Measurements from ENCODE around the gene KRT8. TPM values are rescaled to one million over a fixed set of nuclear protein-coding genes. Genes with fewer than 3 reads are reported as not detected.
"Not testable (repeated sequence)": the region's sequence is repeated elsewhere in the genome, so short reads cannot be mapped to it uniquely, and the experiment has no call there.

The KRT8 gene
- total RNA-seq, 1 donor from 2014 or later, result 82.2 TPM

GRCh38 chr12:52857500-52857899 lies 47.4 kb downstream of the KRT8 start:
- intact Hi-C loops (cut with DNase I), result no loop called here

GRCh38 chr12:52856787-52857186 lies 48.1 kb downstream of the KRT8 start:
- intact Hi-C loops (cut with DNase I), result no loop called here

More at GRCh38 chr12:52857500-52857899, 47.4 kb downstream of the KRT8 start:
- DNase-seq (ENCODE audit: low spot score), result no peak

DNA sequence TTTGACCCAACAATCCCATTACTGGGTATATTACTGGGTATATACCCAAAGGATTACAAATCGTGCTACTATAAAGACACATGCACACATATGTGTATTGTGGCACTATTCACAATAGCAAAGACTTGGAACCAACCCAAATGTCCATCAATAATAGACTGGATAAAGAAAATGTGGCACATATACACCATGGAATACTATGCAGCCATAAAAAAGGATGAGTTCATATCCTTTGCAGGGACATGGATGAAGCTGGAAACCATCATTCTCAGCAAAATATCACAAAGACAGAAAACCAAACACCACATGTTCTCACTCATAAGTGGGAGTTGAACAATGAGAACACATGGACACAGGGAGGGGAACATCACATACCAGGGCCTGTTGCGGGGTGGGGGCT lies 48.8 kb downstream of the KRT8 start:
- intact Hi-C loops (cut with DNase I); DNase-seq (ENCODE audit: low spot score): not testable (repeated sequence)

More at GRCh38 chr12:52856787-52857186, 48.1 kb downstream of the KRT8 start:
- DNase-seq (ENCODE audit: low spot score), result no peak

- intact Hi-C loops (cut with DNase I), result no loop called here
- no peak for DNase-seq (ENCODE audit: low spot score)
These were observed 53.1 kb downstream of the KRT8 start for GRCh38 chr12:52851787-52852186.

GRCh38 chr12:52850681-52851080 lies 54.2 kb downstream of the KRT8 start:
- DNase-seq (ENCODE audit: low spot score), result no peak
- intact Hi-C loops (cut with DNase I), result no loop called here

GRCh38 chr12:52849511-52849910 lies 55.4 kb downstream of the KRT8 start:
- no peak for DNase-seq (ENCODE audit: low spot score)
- intact Hi-C loops (cut with DNase I), result no loop called here

DNA sequence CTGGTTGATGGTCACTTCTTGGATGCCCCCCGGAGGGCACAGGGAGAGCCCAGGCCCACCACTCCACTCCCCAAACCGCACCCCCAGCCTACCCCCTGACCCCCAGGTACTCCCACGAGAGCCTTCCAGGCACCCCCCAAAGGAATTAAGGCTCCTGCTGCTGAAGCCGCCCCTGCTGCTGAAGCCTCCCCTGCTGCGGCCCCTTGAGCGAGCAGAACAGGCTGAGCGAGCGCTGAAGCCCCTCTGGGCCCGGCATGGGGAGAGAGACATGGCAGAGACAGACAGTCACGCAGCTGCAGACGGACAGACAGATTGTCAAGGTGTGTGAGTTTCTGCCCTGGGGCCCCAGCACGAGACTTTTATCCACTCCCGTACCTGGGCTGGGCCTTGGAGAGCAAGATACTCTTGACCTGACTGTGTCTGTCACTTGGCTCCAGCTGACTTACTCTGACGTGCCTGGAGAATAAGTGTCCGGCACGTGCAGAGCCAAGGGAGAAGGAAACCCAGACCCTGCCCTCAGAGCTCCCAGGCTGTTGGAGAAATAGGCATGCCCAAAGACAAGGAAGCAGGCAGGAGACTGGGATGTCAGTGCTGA lies 56.1 kb downstream of the KRT8 start, which contains the start of gene KRT78:
Gene KRT78, minus strand, starts transcription at position 334 of the 595 bp plus-strand sequence. Its CDS starts 64 bp downstream, at position 270.
- intact Hi-C loops (cut with DNase I), result no loop called here

GRCh38 chr12:52847335-52848102 lies 57.4 kb downstream of the KRT8 start:
- DNase-seq (ENCODE audit: low spot score), result no peak
- intact Hi-C loops (cut with DNase I), result no loop called here

More for the DNA sequence above, 56.1 kb downstream of the KRT8 start, which contains the start of gene KRT78:
- no peak for DNase-seq (ENCODE audit: low spot score)

Other genes starting within 250 kb of the KRT8 start
- gene KRT1, start 224.7 kb downstream of the KRT8 start, total RNA-seq, result not detected
- not detected for gene KRT77, start 201.6 kb downstream of the KRT8 start, total RNA-seq
- not detected for gene KRT76, start 127.7 kb downstream of the KRT8 start, total RNA-seq
- gene KRT3, start 109.0 kb downstream of the KRT8 start, total RNA-seq, result not detected
- not detected for gene KRT4, start 91.0 kb downstream of the KRT8 start, total RNA-seq
- not detected for gene KRT79, start 70.8 kb downstream of the KRT8 start, total RNA-seq
- not detected for gene KRT78, start 56.1 kb downstream of the KRT8 start, total RNA-seq
- gene KRT18, start 44.0 kb upstream of the KRT8 start, total RNA-seq, result 10.7 TPM
- gene EIF4B, start 101.4 kb upstream of the KRT8 start, total RNA-seq, result 324 TPM
- gene TNS2, start 145.0 kb upstream of the KRT8 start, total RNA-seq, result 99.3 TPM
- gene SPRYD3, start 174.3 kb upstream of the KRT8 start, total RNA-seq, result 63.5 TPM
- gene IGFBP6, start 192.6 kb upstream of the KRT8 start, total RNA-seq, result 42.3 TPM
- gene SOAT2, start 198.4 kb upstream of the KRT8 start, total RNA-seq, result not detected